Dermis lymphatic vessel endothelial cell (primary cell): Measurements from ENCODE around the gene CA5B. TPM values are rescaled to one million over a fixed set of nuclear protein-coding genes. Genes with fewer than 3 reads are reported as not detected.

Source experiments
- total RNA-seq: library from RNA; depleted of rRNA; stranded (reverse); fragments of >200 nt; gene quantifications from 2 replicates; pipeline ENCODE4 v1.2.1, GENCODE V29; 2014

Gene CA5B
- 2.2 and 3.3 TPM in 2 replicates for total RNA-seq

GRCh38 chrX:15737959-15738902 is at the start of gene CA5B:
CA5B (plus strand) TSS chrX:15738270; CDS start chrX:15750024, 11,754 bp downstream.

GRCh38 chrX:15789979-15790768 is 52.1 kb downstream of the CA5B start, which contains the start of gene ZRSR2:
ZRSR2 (plus strand) TSS chrX:15790484; CDS start chrX:15790496, 12 bp downstream.

Other genes starting within 250 kb of the CA5B start
- 71.6 and 76.5 TPM in 2 replicates for gene PIR, start 244.9 kb upstream of the CA5B start, total RNA-seq
- 82.4 and 132 TPM in 2 replicates for gene BMX, start 237.5 kb upstream of the CA5B start, total RNA-seq
- not detected in 2 replicates for gene ACE2, start 137.3 kb upstream of the CA5B start, total RNA-seq
- gene CLTRN, start 73.5 kb upstream of the CA5B start, total RNA-seq = under 0.01 and 0.17 TPM in 2 replicates
- 1.3 and 3.1 TPM in 2 replicates for gene ZRSR2, start 52.2 kb downstream of the CA5B start, total RNA-seq
- 86.6 and 115 TPM in 2 replicates for gene AP1S2, start 116.5 kb downstream of the CA5B start, total RNA-seq